ENCODE results near the gene NBAS. TPM values are rescaled to one million over a fixed set of nuclear protein-coding genes. Genes with fewer than 3 reads are reported as not detected.
"Not testable (repeated sequence)": the region's sequence is repeated elsewhere in the genome, so short reads cannot be mapped to it uniquely, and the experiment has no call there.

Gene NBAS
- total RNA-seq, 2 experiments from 2014 or later: 24.4 to 28.8 TPM

DNA sequence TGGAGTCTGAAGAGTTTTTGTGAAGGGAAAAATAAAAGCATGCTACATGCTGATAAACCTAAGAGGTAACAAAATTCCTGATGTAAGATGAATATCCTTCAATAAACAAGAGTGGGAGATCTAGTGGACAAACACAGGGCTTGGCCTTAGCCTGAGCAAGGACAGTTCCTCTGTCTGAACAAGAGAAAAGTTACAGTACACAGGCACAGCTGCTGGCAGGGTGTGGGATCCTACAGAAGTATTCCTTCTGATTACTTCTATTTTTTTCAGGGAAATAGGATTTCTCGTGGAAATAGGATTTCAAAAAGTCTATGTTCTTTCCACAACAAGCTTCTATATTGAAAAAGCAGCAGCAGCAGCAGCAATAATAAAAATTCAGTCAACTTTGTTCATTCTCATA, 54.1 kb downstream of the NBAS start:
- no TSS peak for BruUV-seq (replicated peaks)
- no peaks in the 10 kb centered on the region for H3K9me2 ChIP-seq (ENCODE audit: insufficient read depth, low read length)

DNA sequence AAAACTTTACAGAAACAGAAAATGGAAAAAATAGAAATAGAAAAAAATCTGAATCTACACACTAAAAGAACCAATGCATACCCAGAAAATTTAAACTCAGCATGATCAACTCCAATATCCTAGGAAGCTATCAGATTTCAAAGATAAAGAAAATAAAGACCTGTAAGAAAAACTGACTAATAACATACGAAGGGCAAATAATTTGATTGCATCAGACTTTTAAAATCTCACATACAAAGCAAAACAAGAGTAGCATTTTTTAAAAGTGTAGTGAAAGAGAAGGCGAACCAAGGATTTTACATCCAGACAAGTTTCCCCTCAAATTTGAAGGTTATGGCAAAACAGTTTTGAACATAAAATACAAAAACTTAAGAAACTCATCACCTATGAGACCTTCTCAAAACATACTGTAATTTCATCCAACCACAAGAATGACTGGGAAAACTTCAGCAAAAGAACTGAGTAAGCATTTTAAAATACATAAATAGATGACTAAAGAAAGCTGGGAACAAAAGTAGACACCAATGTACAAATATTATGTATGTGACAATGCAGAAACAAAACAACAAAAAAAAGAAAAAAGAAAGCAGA, 54.8 kb downstream of the NBAS start:
- no peaks in the 10 kb centered on the region for H3K9me3 ChIP-seq (ENCODE audit: low read length)
- DNase-seq (ENCODE audit: low spot score): no peak
- ChIA-PET POLR2A (interaction anchor here (0.7 kb wide), 1 partner anchor 354 kb away, joined by 3 read pairs; no protein-coding TSS in a partner anchor), CTCF (ENCODE audit: unreplicated experiment) (no interaction called here)
- H2AFZ ChIP-seq (ENCODE audit: low read length): no peak overlapping the region
- peaks cover 27% of the 10 kb centered on the region for H3K36me3 ChIP-seq (ENCODE audit: insufficient read depth, low read length)
- H3K79me2 ChIP-seq (ENCODE audit: insufficient read depth, low read depth, low read length): no peaks in the 10 kb centered on the region
- intact Hi-C loops (cut with micrococcal nuclease; ENCODE audit: unreplicated experiment): no loop called here
- TF ChIP-seq, protein P1, sequence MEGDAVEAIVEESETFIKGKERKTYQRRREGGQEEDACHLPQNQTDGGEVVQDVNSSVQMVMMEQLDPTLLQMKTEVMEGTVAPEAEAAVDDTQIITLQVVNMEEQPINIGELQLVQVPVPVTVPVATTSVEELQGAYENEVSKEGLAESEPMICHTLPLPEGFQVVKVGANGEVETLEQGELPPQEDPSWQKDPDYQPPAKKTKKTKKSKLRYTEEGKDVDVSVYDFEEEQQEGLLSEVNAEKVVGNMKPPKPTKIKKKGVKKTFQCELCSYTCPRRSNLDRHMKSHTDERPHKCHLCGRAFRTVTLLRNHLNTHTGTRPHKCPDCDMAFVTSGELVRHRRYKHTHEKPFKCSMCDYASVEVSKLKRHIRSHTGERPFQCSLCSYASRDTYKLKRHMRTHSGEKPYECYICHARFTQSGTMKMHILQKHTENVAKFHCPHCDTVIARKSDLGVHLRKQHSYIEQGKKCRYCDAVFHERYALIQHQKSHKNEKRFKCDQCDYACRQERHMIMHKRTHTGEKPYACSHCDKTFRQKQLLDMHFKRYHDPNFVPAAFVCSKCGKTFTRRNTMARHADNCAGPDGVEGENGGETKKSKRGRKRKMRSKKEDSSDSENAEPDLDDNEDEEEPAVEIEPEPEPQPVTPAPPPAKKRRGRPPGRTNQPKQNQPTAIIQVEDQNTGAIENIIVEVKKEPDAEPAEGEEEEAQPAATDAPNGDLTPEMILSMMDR (conservative IDR thresholded peaks at IDR 0.05; ENCODE audit: low read length): no peak
- no peak for TF ChIP-seq EZH2phosphoT487 (IDR thresholded peaks at IDR 0.05; ENCODE audit: borderline replicate concordance, low read depth, low read length)
- no peaks in the 10 kb centered on the region for H4K20me1 ChIP-seq (ENCODE audit: insufficient read depth, low read length)
- no peaks in the 10 kb centered on the region for H3K4me1 ChIP-seq (ENCODE audit: insufficient read depth, low read length, poor library complexity, severe bottlenecking)
- no peak overlapping the region for H3K4me2 ChIP-seq (ENCODE audit: low read length)
- no peak overlapping the region for H3K4me3 ChIP-seq (ENCODE audit: low read depth, low read length, poor library complexity, severe bottlenecking)
- H3K9me2 ChIP-seq (ENCODE audit: insufficient read depth, low read length): no peaks in the 10 kb centered on the region
- no TSS peak for BruUV-seq (replicated peaks)
- no peak overlapping the region for H3K27ac ChIP-seq (ENCODE audit: low read depth, low read length, poor library complexity, severe bottlenecking)

More for the DNA sequence above, 54.1 kb downstream of the NBAS start:
- peaks cover 26% of the 10 kb centered on the region for H3K36me3 ChIP-seq (ENCODE audit: insufficient read depth, low read length)
- no peak overlapping the region for H2AFZ ChIP-seq (ENCODE audit: low read length)
- H3K4me2 ChIP-seq (ENCODE audit: low read length): no peak overlapping the region
- POLR2A ChIA-PET: interaction anchor here (0.7 to 1.0 kb wide), 2 partner anchors 22 to 354 kb away, joined by 3 read pairs; no protein-coding TSS in a partner anchor
- no peaks in the 10 kb centered on the region for H3K9me3 ChIP-seq (ENCODE audit: low read length)
- H3K27ac ChIP-seq (ENCODE audit: low read depth, low read length, poor library complexity, severe bottlenecking): no peak overlapping the region
- H3K4me1 ChIP-seq (ENCODE audit: insufficient read depth, low read length, poor library complexity, severe bottlenecking): no peaks in the 10 kb centered on the region
- intact Hi-C loops (cut with micrococcal nuclease; ENCODE audit: unreplicated experiment): no loop called here
- no peaks in the 10 kb centered on the region for H3K79me2 ChIP-seq (ENCODE audit: insufficient read depth, low read depth, low read length)
- no peak for DNase-seq (ENCODE audit: low spot score)
- H4K20me1 ChIP-seq (ENCODE audit: insufficient read depth, low read length): no peaks in the 10 kb centered on the region
- no peak for TF ChIP-seq EZH2phosphoT487 (IDR thresholded peaks at IDR 0.05; ENCODE audit: borderline replicate concordance, low read depth, low read length)
- TF ChIP-seq, protein P1 (conservative IDR thresholded peaks at IDR 0.05; ENCODE audit: low read length): no peak
- H3K4me3 ChIP-seq (ENCODE audit: low read depth, low read length, poor library complexity, severe bottlenecking): no peak overlapping the region
- CTCF ChIA-PET (ENCODE audit: unreplicated experiment): no interaction called here

DNA sequence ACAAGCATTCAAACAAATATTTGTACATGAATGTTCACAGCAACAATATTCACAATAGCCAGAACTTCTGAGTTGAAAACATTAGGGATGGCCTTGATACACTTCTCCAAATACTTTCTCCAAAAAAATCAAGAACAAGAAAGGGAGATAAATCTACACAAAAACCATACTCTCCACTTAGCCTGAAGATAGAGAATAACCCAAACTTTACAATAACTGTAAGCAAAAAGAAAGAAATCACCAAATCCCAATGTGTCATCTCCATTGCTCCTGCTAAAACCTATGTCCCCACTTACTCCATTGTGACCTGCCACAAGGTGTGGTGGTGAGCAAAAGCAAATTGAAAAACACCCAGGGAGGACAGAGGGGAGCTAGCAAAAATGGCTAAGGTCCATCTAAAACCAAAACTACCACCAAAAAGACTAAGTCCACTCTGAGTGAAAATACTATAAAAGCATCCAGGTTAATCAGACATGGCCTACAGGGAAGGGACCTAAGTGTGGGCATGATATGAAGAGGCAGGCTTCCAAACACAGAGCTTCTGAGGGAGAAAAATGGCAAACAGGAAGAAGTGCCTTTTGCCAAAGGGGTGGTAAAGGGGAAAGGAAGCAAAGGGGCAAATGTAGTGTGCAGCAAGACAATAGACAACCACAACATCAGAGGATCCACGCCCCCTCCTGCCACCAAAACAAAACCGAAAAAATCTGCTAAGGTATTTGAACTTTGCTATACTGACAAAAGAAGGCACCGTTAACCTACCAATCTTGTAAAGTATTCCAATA, 56.1 kb downstream of the NBAS start:
- Histone ChIP-seq H3K79me2 (ENCODE audit: insufficient read depth, low read depth, low read length) (no peaks in the 10 kb centered on the region), H3K27ac (ENCODE audit: low read depth, low read length, poor library complexity, severe bottlenecking) (no peak overlapping the region), H3K9me2 (ENCODE audit: insufficient read depth, low read length) (no peaks in the 10 kb centered on the region), H3K9me3 (ENCODE audit: low read length) (no peaks in the 10 kb centered on the region), H3K4me3 (ENCODE audit: low read depth, low read length, poor library complexity, severe bottlenecking) (no peak overlapping the region), H4K20me1 (ENCODE audit: insufficient read depth, low read length) (no peaks in the 10 kb centered on the region), H2AFZ (ENCODE audit: low read length) (no peak overlapping the region), H3K36me3 (ENCODE audit: insufficient read depth, low read length) (peaks cover 15% of the 10 kb centered on the region), H3K4me1 (ENCODE audit: insufficient read depth, low read length, poor library complexity, severe bottlenecking) (no peaks in the 10 kb centered on the region), H3K4me2 (ENCODE audit: low read length) (no peak overlapping the region)
- POLR2A ChIA-PET: interaction anchor here (1.1 to 1.5 kb wide), 2 partner anchors 8 to 9 kb away, joined by 4 read pairs; no protein-coding TSS in a partner anchor
- BruUV-seq (replicated peaks): no TSS peak
- intact Hi-C loops (cut with micrococcal nuclease; ENCODE audit: unreplicated experiment): no loop called here
- CTCF ChIA-PET (ENCODE audit: unreplicated experiment): no interaction called here
- TF ChIP-seq, protein P1 (conservative IDR thresholded peaks at IDR 0.05; ENCODE audit: low read length): no peak
- TF ChIP-seq EZH2phosphoT487 (IDR thresholded peaks at IDR 0.05; ENCODE audit: borderline replicate concordance, low read depth, low read length): no peak
- DNase-seq (ENCODE audit: low spot score): no peak

- POLR2A ChIA-PET: not testable (repeated sequence)
Observed at GRCh38 chr2:15499251-15499650, 61.9 kb downstream of the NBAS start.

More at GRCh38 chr2:15499251-15499650, 61.9 kb downstream of the NBAS start:
- H3K4me1 ChIP-seq (ENCODE audit: insufficient read depth, low read length, poor library complexity, severe bottlenecking); DNase-seq (ENCODE audit: low spot score); BruUV-seq (replicated peaks); H4K20me1 ChIP-seq (ENCODE audit: insufficient read depth, low read length); CTCF ChIA-PET (ENCODE audit: unreplicated experiment); H3K9me2 ChIP-seq (ENCODE audit: insufficient read depth, low read length); H3K79me2 ChIP-seq (ENCODE audit: insufficient read depth, low read depth, low read length); intact Hi-C loops (cut with micrococcal nuclease; ENCODE audit: unreplicated experiment); H3K4me3 ChIP-seq (ENCODE audit: low read depth, low read length, poor library complexity, severe bottlenecking); H3K9me3 ChIP-seq (ENCODE audit: low read length); H3K27ac ChIP-seq (ENCODE audit: low read depth, low read length, poor library complexity, severe bottlenecking); H3K4me2 ChIP-seq (ENCODE audit: low read length); H2AFZ ChIP-seq (ENCODE audit: low read length): not testable (repeated sequence)
- H3K36me3 ChIP-seq (ENCODE audit: insufficient read depth, low read length): peaks cover 13% of the 10 kb centered on the region; the same call in 1 of the 2 replicates

Data from OCI-LY7 (cell line).